Mononuclear cell (primary cell): ENCODE data around the gene TENM4. TPM values are rescaled to one million over a fixed set of nuclear protein-coding genes. Genes with fewer than 3 reads are reported as not detected.

Source experiments
- H3K27me3 ChIP-seq: 2 replicates; pipeline ENCODE4 v1.6.0; 2011; ENCODE audit warnings: low read length, control low read depth; ENCODE audit not compliant: insufficient read depth
- H3K4me1 ChIP-seq: 2 replicates; pipeline ENCODE4 v1.5.1; 2011; ENCODE audit warnings: mild to moderate bottlenecking, low read length, control low read depth; ENCODE audit not compliant: insufficient read depth
- H3K4me3 ChIP-seq: 2 replicates; pipeline ENCODE4 v1.5.1; 2011; ENCODE audit warnings: mild to moderate bottlenecking, low read length, moderate library complexity
- H3K9me3 ChIP-seq: 2 replicates; pipeline ENCODE4 v1.5.1; 2011; ENCODE audit warnings: low read depth, mild to moderate bottlenecking, control low read depth, low read length
- total RNA-seq: library from RNA; depleted of rRNA; stranded (reverse); fragments of >200 nt; gene quantifications from one replicate; pipeline ENCODE4 v1.2.3, GENCODE V29; 2012

Gene TENM4
- total RNA-seq, 1 donor, result 0.63 TPM

- no peaks in the 10 kb centered on the region for H3K27me3 ChIP-seq
- no peak overlapping the region for H3K4me3 ChIP-seq
Observed at GRCh38 chr11:78823588-78823987, 617.2 kb downstream of the TENM4 start.

GRCh38 chr11:78822931-78823423, 617.9 kb downstream of the TENM4 start:
- H3K9me3 ChIP-seq, result no peaks in the 10 kb centered on the region
- no peak overlapping the region for H3K4me3 ChIP-seq
- peaks cover 6% of the 10 kb centered on the region for H3K4me1 ChIP-seq
- no peaks in the 10 kb centered on the region for H3K27me3 ChIP-seq

More at GRCh38 chr11:78823588-78823987, 617.2 kb downstream of the TENM4 start:
- H3K4me1 ChIP-seq, result peaks cover 11% of the 10 kb centered on the region
- H3K9me3 ChIP-seq, result no peaks in the 10 kb centered on the region

DNA sequence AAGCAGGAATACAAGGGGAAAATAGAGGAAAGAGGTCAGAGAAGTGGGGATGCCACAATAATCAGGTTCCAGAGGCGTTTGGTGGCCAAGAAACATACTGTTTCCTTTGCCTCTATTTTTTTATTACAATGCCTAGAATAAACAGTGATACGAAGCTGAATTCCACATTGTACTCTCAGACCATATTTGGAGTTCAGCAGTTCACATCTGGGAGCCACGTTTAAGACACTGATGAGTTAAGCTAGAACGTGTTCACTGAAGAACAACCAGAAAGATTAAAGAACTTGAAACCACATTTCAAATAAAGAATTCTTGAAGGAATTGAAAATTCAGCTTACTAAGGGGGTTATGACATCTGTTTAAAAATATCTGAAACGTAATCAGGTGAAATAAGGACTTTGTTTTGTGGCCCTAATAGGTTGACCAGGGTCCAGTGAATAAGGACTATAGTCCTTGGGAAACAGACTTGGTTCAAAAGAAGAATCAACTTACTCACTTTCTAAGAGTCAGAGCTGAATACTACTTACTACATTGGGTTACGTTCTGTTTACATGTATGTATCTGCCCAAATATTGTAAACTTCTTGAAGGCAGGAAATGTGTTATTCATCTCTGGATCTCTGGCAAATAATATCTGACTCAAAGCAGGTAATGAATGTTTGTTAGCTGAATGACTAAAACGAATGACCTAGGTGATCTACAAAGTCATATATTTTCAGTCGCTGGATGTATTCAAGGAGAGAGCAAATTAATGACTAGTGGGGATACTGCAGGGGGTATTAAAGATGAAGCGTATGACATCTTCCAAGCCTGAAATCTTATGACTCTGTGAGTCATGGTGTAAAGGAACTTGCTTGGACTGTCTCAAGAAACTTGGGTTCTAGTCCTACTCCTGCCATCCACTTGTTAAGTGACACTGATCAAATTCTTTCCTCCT, 619.2 kb downstream of the TENM4 start:
- Histone ChIP-seq H3K9me3 (no peaks in the 10 kb centered on the region), H3K27me3 (no peaks in the 10 kb centered on the region), H3K4me3 (no peak overlapping the region), H3K4me1 (peaks cover 5% of the 10 kb centered on the region)

DNA sequence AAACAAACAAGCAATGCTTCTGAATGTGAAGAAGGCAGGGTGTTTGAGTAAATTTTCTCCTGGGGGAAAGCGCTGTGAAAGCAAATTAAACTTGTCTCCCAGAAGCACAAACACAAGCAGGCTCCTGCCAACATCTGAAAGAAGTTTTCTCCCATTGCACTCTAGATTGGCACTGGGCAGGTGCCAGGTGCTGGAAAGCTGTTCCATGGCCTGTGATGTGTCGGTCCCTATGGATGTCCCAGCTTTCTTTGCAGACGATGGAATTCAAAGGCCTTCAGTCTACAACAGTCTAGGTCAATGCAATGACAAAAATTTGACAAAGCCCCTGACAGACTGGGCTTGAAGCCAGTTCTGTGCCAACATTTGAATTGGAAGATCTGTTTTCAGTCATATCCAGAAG, 620.1 kb downstream of the TENM4 start:
- no peak overlapping the region for H3K4me3 ChIP-seq
- no peaks in the 10 kb centered on the region for H3K9me3 ChIP-seq
- no peaks in the 10 kb centered on the region for H3K27me3 ChIP-seq
- peaks cover 14% of the 10 kb centered on the region for H3K4me1 ChIP-seq

GRCh38 chr11:78818201-78818600, 622.6 kb downstream of the TENM4 start:
- H3K27me3 ChIP-seq, result no peaks in the 10 kb centered on the region
- peaks cover 17% of the 10 kb centered on the region for H3K4me1 ChIP-seq
- H3K9me3 ChIP-seq, result no peaks in the 10 kb centered on the region
- H3K4me3 ChIP-seq, result no peak overlapping the region

GRCh38 chr11:78815831-78816230, 625.0 kb downstream of the TENM4 start:
- Histone ChIP-seq H3K4me1 (peaks cover 17% of the 10 kb centered on the region), H3K27me3 (no peaks in the 10 kb centered on the region), H3K9me3 (no peaks in the 10 kb centered on the region), H3K4me3 (no peak overlapping the region)

- no peaks in the 10 kb centered on the region for H3K9me3 ChIP-seq
- peaks cover 17% of the 10 kb centered on the region for H3K4me1 ChIP-seq
- H3K27me3 ChIP-seq, result no peaks in the 10 kb centered on the region
- H3K4me3 ChIP-seq, result no peak overlapping the region
Observed at GRCh38 chr11:78812513-78813293, 628.1 kb downstream of the TENM4 start.

GRCh38 chr11:78810559-78811009, 630.2 kb downstream of the TENM4 start:
- Histone ChIP-seq H3K4me3 (no peak overlapping the region), H3K27me3 (no peaks in the 10 kb centered on the region), H3K9me3 (no peaks in the 10 kb centered on the region), H3K4me1 (peaks cover 10% of the 10 kb centered on the region)

GRCh38 chr11:78809931-78810541, 630.8 kb downstream of the TENM4 start:
- H3K4me1 ChIP-seq, result peaks cover 9% of the 10 kb centered on the region
- no peak overlapping the region for H3K4me3 ChIP-seq
- no peaks in the 10 kb centered on the region for H3K9me3 ChIP-seq
- no peaks in the 10 kb centered on the region for H3K27me3 ChIP-seq

DNA sequence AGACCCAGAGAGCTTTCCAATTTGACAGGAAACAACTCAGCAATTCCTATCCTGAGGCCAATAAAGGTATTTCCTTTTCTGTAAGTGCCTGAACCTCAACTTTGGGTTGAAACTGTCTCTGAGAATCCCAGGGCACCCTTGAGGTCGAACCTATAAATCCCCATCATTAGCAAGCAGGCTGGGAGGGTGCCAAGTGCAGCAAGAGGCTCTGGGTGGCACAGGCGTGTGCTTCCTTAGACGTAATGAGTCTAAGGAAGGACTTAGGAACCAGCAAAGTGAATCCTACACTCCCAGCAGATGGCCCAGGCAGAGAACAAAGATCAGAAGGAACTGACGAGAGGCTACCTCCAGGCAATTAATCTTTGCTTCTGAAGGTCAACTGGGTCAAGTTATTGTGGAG, 631.9 kb downstream of the TENM4 start:
- Histone ChIP-seq H3K27me3 (no peaks in the 10 kb centered on the region), H3K4me1 (peaks cover 9% of the 10 kb centered on the region), H3K9me3 (no peaks in the 10 kb centered on the region), H3K4me3 (no peak overlapping the region)

DNA sequence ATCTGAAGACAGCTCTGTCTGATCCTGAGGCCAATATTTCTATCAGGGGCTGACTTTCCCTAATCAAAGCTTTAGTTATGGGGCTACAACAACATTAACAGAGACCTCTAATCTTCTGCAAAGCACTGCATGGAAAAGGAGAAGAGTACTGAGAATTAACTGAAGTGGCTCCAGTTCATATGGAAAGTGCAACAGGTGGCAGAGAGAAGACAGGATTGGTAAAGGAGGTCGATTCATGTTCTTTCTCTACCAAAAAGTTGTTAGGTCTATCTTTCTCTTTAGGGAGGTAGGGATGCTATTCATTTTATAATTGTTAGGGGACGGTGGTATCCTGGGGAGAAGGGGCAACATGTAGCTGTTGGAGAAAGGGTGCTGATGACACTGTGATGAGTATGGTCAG, 633.5 kb downstream of the TENM4 start:
- no peaks in the 10 kb centered on the region for H3K27me3 ChIP-seq
- H3K9me3 ChIP-seq, result no peaks in the 10 kb centered on the region
- no peak overlapping the region for H3K4me3 ChIP-seq
- peaks cover 11% of the 10 kb centered on the region for H3K4me1 ChIP-seq

- H3K9me3 ChIP-seq, result no peaks in the 10 kb centered on the region
Observed at GRCh38 chr11:78806214-78807004, 634.4 kb downstream of the TENM4 start.

DNA sequence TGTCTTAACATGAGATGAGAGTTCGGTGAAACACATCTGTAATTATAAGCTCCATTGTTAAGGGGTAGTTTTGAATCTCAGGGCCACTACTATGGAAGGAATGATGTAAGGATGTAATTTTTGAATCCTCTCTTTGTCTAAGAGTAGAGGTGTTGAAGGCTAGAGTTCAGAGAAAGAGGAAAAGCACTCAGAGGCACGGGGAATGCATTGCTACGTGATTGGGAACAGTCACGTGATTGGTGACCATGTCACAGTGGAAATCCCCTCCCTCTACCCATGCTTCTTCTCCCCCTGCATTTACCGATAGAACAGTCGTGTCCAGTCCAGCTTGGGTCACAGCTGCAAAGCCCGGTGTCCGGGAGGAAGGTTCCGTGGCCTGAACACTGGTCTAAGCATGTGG, 635.8 kb downstream of the TENM4 start:
- no peaks in the 10 kb centered on the region for H3K27me3 ChIP-seq
- peaks cover 32% of the 10 kb centered on the region for H3K4me1 ChIP-seq
- H3K9me3 ChIP-seq, result no peaks in the 10 kb centered on the region
- H3K4me3 ChIP-seq, result no peak overlapping the region

More at GRCh38 chr11:78806214-78807004, 634.4 kb downstream of the TENM4 start:
- Histone ChIP-seq H3K27me3 (no peaks in the 10 kb centered on the region), H3K4me1 (peaks cover 21% of the 10 kb centered on the region), H3K4me3 (no peak overlapping the region)

DNA sequence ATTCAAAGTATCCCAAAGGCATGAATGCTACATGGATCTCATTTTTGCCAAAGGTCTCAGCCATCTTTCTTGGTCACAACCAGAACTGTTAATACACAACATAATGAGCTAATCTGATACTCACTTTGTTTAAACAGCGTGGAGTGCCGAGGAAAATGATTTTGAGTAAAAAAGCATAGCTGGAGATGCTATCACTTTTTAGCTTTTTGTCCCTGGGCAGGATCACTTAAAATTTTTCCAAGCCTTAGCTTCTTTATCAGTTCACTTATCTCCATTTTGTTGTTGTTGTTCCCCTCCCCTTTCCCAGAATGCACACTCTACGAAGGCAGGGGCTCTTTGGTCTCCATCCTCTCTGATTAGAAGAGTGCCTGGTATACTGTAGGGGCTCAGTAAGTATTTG, 636.8 kb downstream of the TENM4 start:
- Histone ChIP-seq H3K4me1 (peaks cover 35% of the 10 kb centered on the region), H3K27me3 (no peaks in the 10 kb centered on the region), H3K9me3 (no peaks in the 10 kb centered on the region), H3K4me3 (no peak overlapping the region)
